Fibroblast of the conjunctiva (primary cell): Measurements from ENCODE around the gene PITPNM3.

ENCODE experiments used
- DNase-seq: peaks from one replicate; pipeline ENCODE4 v3.0.0-alpha.2; 2010; ENCODE audit warnings: low read depth

The PITPNM3 gene

GRCh38 chr17:6479622-6480302 is 76.6 kb downstream of the PITPNM3 start:
- no peak for DNase-seq

GRCh38 chr17:6478486-6478885 is 77.9 kb downstream of the PITPNM3 start:
- DNase-seq: no peak

- no peak for DNase-seq
Measured at GRCh38 chr17:6477831-6478383, 78.4 kb downstream of the PITPNM3 start.

GRCh38 chr17:6476810-6477179 is 79.6 kb downstream of the PITPNM3 start:
- no peak for DNase-seq

GRCh38 chr17:6476076-6476809 is 80.1 kb downstream of the PITPNM3 start:
- no peak for DNase-seq

- no peak for DNase-seq
Measured at GRCh38 chr17:6475411-6475810, 80.9 kb downstream of the PITPNM3 start.

- DNase-seq: no peak
Measured at GRCh38 chr17:6474906-6475305, 81.4 kb downstream of the PITPNM3 start.

GRCh38 chr17:6474376-6474775 is 82.0 kb downstream of the PITPNM3 start:
- no peak for DNase-seq

GRCh38 chr17:6473128-6473767 is 83.1 kb downstream of the PITPNM3 start:
- DNase-seq: peak; percentile 37

- no peak for DNase-seq
Measured at GRCh38 chr17:6472517-6472916, 83.8 kb downstream of the PITPNM3 start.

GRCh38 chr17:6471531-6472465 is 84.6 kb downstream of the PITPNM3 start:
- DNase-seq: peak; percentile 16

- DNase-seq: no peak
Measured at GRCh38 chr17:6470751-6471521, 85.4 kb downstream of the PITPNM3 start.

- no peak for DNase-seq
Measured at GRCh38 chr17:6470146-6470718, 86.1 kb downstream of the PITPNM3 start.

GRCh38 chr17:6468051-6468790 is 88.1 kb downstream of the PITPNM3 start:
- DNase-seq: no peak

GRCh38 chr17:6467567-6467966 is 88.8 kb downstream of the PITPNM3 start:
- DNase-seq: no peak

- DNase-seq: no peak
Measured at GRCh38 chr17:6465206-6466003, 91.0 kb downstream of the PITPNM3 start.

- DNase-seq: no peak
Measured at GRCh38 chr17:6464446-6465041, 91.8 kb downstream of the PITPNM3 start.

GRCh38 chr17:6463616-6464445 is 92.5 kb downstream of the PITPNM3 start:
- DNase-seq: no peak
